GM12891 (cell line): Measurements from ENCODE around the gene TEX2.

ENCODE experiments used
- SPI1 ChIP-seq: IDR thresholded peaks from 2 replicates; pipeline ENCODE4 v1.6.1; 2011; ENCODE audit warnings: low read depth, low read length, control low read depth
- TAF1 ChIP-seq: IDR thresholded peaks from 2 replicates; pipeline ENCODE4 v1.6.1; 2011; ENCODE audit warnings: low read depth, low read length, control low read depth

DNA sequence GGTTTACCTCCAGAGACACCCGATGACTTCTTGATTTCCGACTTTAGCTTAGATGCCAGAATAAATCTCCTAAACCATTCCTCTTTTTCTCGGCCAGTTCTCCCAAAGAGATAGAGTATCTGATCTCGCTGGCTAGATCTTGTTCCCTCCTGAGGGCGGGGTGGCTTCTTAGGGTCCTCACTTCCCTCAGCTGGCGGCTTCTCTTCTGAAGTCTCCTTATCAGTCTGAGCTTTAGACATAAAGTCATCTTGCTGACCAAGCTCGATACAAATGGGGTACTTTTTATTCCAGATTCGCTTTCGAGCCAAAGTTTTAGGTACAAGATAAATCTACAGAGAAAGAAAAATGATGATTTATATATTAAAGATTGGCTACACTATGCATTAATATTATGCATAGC lies 69.5 kb downstream of the TEX2 start:
- TF ChIP-seq TAF1 (no peak), SPI1 (no peak)
